HG03135 (cell line): ENCODE measurements around the gene XKR3.
"Not testable (repeated sequence)": the region's sequence is repeated elsewhere in the genome, so short reads cannot be mapped to it uniquely, and the experiment has no call there.

Experiments
- ATAC-seq: cut with Tn5 transposase; IDR thresholded peaks from one replicate; pipeline ENCODE4 v1.9.1; 2021; ENCODE audit warnings: mild to moderate bottlenecking, moderate library complexity; ENCODE audit not compliant: unreplicated experiment

Gene XKR3

GRCh38 chr22:16749282-16749681 lies 75.9 kb downstream of the XKR3 start:
- ATAC-seq: not testable (repeated sequence)

DNA sequence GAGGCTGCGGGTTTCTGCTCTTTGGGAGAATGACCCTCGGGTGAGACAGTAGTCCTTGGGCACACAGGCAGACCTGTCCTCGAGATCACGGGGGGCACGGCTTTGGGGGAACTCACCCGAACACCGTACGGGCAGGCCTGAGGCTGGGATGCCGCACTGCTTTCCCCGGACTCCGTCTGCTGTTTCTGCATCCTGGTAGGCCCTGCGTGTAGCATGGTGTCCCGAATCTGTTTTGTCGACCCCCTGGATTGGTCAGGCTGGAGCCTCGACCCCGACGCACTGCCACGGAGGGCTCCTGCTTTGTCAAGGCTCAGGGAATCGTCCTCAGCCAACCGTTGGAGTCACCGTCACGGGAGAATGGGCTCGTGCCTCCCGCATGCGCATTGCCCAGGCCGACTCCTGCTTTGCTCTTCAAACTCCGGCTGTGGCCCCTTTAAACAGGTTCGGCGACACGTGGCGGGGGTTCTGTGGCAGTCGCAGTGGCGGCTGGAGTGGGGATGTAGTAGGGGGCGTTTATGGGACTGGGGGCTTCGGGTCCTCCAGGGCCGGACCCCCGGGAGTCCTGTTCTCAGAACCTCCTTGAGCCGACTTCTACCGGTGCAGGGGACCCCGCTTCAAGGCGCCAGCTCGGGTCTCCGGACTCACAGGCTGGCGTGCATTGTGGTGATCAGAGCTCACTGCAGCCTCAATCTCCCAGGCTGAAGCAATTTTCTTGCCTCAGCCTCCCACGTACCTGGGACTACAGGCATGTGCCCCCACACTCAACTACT lies 76.9 kb downstream of the XKR3 start:
- not testable (repeated sequence) for ATAC-seq

GRCh38 chr22:16747266-16748159 lies 77.7 kb downstream of the XKR3 start:
- not testable (repeated sequence) for ATAC-seq

DNA sequence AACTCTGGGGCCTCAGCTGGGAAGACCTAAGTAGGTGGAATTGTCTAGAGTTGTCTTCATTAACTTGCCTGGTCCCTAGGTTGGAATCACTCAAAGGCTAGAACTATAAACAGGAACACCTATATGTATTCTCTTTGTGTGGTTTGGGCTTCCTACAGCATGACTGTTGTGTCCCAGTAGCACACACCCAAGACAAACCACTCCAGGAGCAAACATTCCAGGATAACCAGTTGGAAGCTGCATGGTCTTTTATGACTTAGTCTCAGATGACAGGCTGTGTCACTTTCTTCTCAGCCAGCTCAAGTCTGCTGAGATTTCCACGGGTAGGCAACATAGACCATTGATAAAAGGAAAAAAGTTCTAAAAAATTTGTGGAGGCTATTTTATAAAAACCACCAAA lies 90.9 kb downstream of the XKR3 start:
- not testable (repeated sequence) for ATAC-seq
